Neural cell (in vitro differentiated cells): Measurements from ENCODE around the gene GDA. TPM values are rescaled to one million over a fixed set of nuclear protein-coding genes. Genes with fewer than 3 reads are reported as not detected.
"Not testable (repeated sequence)": the region's sequence is repeated elsewhere in the genome, so short reads cannot be mapped to it uniquely, and the experiment has no call there.

ENCODE experiments used
- H2AFZ ChIP-seq: fragments of 200-600, 300-800 bp; sonication (generic), shearing (Covaris generic); 2 replicates; pipeline ENCODE4 v1.6.0; 2014; ENCODE audit warnings: low read depth, mild to moderate bottlenecking, antibody characterized with exemption, low read length, moderate library complexity
- H3F3A ChIP-seq: fragments of 200-600 bp; shearing (Covaris generic); 2 replicates; pipeline ENCODE4 v1.6.1; 2016; ENCODE audit warnings: mild to moderate bottlenecking, moderate library complexity, mixed read lengths, antibody characterized with exemption, low read length; ENCODE audit not compliant: insufficient read depth, poor library complexity, severe bottlenecking
- H3K27ac ChIP-seq: fragments of 200-600, 300-800 bp; sonication (generic), shearing (Covaris generic); 2 replicates; pipeline ENCODE4 v1.5.1; 2014; ENCODE audit warnings: mild to moderate bottlenecking, low read length, moderate library complexity
- H3K27me3 ChIP-seq: fragments of 300-800, 200-600 bp; sonication (generic), shearing (Covaris generic); 2 replicates; pipeline ENCODE4 v1.6.0; 2014; ENCODE audit warnings: mild to moderate bottlenecking, low read depth, low read length, moderate library complexity; ENCODE audit not compliant: insufficient read depth
- H3K36me3 ChIP-seq: fragments of 300-800, 200-600 bp; sonication (generic), shearing (Covaris generic); 2 replicates; pipeline ENCODE4 v1.5.1; 2014; ENCODE audit warnings: mild to moderate bottlenecking, antibody characterized with exemption, low read length, moderate library complexity; ENCODE audit not compliant: insufficient read depth
- H3K4me2 ChIP-seq: fragments of 300-800, 200-600 bp; sonication (generic), shearing (Covaris generic); 2 replicates; pipeline ENCODE4 v1.6.0; 2014; ENCODE audit warnings: mild to moderate bottlenecking, low read length
- H3K4me3 ChIP-seq: fragments of 300-800, 200-600 bp; sonication (generic), shearing (Covaris generic); 2 replicates; pipeline ENCODE4 v1.5.1; 2014; ENCODE audit warnings: mild to moderate bottlenecking, low read length, moderate library complexity
- H3K79me2 ChIP-seq: fragments of 200-600 bp; shearing (Covaris generic); replicated peaks from 2 replicates; pipeline ENCODE4 v1.6.0; 2014; ENCODE audit warnings: mild to moderate bottlenecking, low read length, moderate library complexity; ENCODE audit not compliant: insufficient read depth
- H3K9ac ChIP-seq: fragments of 300-800, 200-600 bp; sonication (generic), shearing (Covaris generic); 2 replicates; pipeline ENCODE4 v1.6.1; 2016; ENCODE audit warnings: mild to moderate bottlenecking, low read length, mixed read lengths
- H3K9me2 ChIP-seq: fragments of 200-600 bp; shearing (Covaris generic); 2 replicates; pipeline ENCODE4 v1.6.1; 2016; ENCODE audit warnings: mild to moderate bottlenecking, low read length, mixed read lengths; ENCODE audit not compliant: insufficient read depth
- H3K9me3 ChIP-seq: fragments of 200-600, 300-800 bp; sonication (generic), shearing (Covaris generic); 2 replicates; pipeline ENCODE4 v1.6.1; 2016; ENCODE audit warnings: mild to moderate bottlenecking, mixed run types, low read length, moderate library complexity, mixed read lengths
- H4K20me1 ChIP-seq: fragments of 200-600 bp; shearing (Covaris generic); 2 replicates; pipeline ENCODE4 v1.6.1; 2016; ENCODE audit warnings: mild to moderate bottlenecking, mixed run types; ENCODE audit not compliant: insufficient read depth
- CTCF ChIP-seq: fragments of 450-650 bp; IDR thresholded peaks from 2 replicates; pipeline ENCODE4 v1.5.1; 2014; ENCODE audit warnings: antibody characterized with exemption, mild to moderate bottlenecking, moderate library complexity; ENCODE audit not compliant: poor library complexity, severe bottlenecking
- EP300 ChIP-seq: fragments of 450-650 bp; conservative IDR thresholded peaks from 2 replicates; pipeline ENCODE4 v1.6.1; 2014; ENCODE audit warnings: antibody characterized with exemption, mild to moderate bottlenecking, moderate library complexity; ENCODE audit not compliant: poor library complexity, severe bottlenecking
- MXI1 ChIP-seq: fragments of 450-650 bp; conservative IDR thresholded peaks from 2 replicates; pipeline ENCODE4 v1.6.1; 2014; ENCODE audit warnings: antibody characterized with exemption, mild to moderate bottlenecking; ENCODE audit not compliant: poor library complexity, severe bottlenecking
- POLR2AphosphoS5 ChIP-seq: IDR thresholded peaks from 2 replicates; pipeline ENCODE4 v1.6.1; 2012
- REST ChIP-seq: IDR thresholded peaks from 2 replicates; pipeline ENCODE4 v1.6.1; 2012; ENCODE audit warnings: borderline replicate concordance
- SMC3 ChIP-seq: fragments of 450-650 bp; conservative IDR thresholded peaks from 2 replicates; pipeline ENCODE4 v1.6.1; 2014; ENCODE audit warnings: antibody characterized with exemption, mild to moderate bottlenecking, moderate library complexity; ENCODE audit not compliant: poor library complexity
- TAF1 ChIP-seq: IDR thresholded peaks from 2 replicates; pipeline ENCODE4 v1.6.1; 2012; ENCODE audit warnings: low read depth
- polyA plus RNA-seq: library from polyadenylated mRNA; depleted of rRNA; stranded (reverse); fragments of >200 nt; gene quantifications from 2 replicates; pipeline ENCODE4 v1.2.3, GENCODE V29; 2014

GDA gene
- polyA plus RNA-seq, 1 donor from 2014 or later, result 0.26 TPM

GRCh38 chr9:72280913-72281500 is 131.8 kb downstream of the GDA start (continued):
- TF ChIP-seq REST, result no peak

GRCh38 chr9:72289401-72289800 is 140.2 kb downstream of the GDA start:
- Histone ChIP-seq H3K79me2 (no peaks in the 10 kb centered on the region), H4K20me1 (no peaks in the 10 kb centered on the region), H3K27me3 (no peaks in the 10 kb centered on the region), H3K27ac (no peak overlapping the region), H3F3A (no peaks in the 10 kb centered on the region), H3K9ac (no peak overlapping the region), H3K36me3 (no peaks in the 10 kb centered on the region), H3K9me2 (no peaks in the 10 kb centered on the region), H3K4me2 (no peak overlapping the region), H3K4me3 (no peak overlapping the region), H3K9me3 (no peaks in the 10 kb centered on the region), H2AFZ (no peak overlapping the region)
- TF ChIP-seq TAF1 (no peak), POLR2AphosphoS5 (no peak), SMC3 (no peak), CTCF (no peak)

- Histone ChIP-seq H2AFZ (no peak overlapping the region), H3K9me3 (no peaks in the 10 kb centered on the region), H3K79me2 (no peaks in the 10 kb centered on the region), H3K9ac (no peak overlapping the region), H3K9me2 (no peaks in the 10 kb centered on the region), H3K36me3 (no peaks in the 10 kb centered on the region), H3K4me3 (no peak overlapping the region), H4K20me1 (no peaks in the 10 kb centered on the region), H3K27me3 (no peaks in the 10 kb centered on the region), H3K27ac (no peak overlapping the region), H3K4me2 (no peak overlapping the region), H3F3A (no peaks in the 10 kb centered on the region)
- TF ChIP-seq POLR2AphosphoS5 (no peak), MXI1 (no peak), TAF1 (no peak), EP300 (no peak)
Observed at GRCh38 chr9:72290311-72290710, 141.1 kb downstream of the GDA start.

- H3K9ac ChIP-seq, H3F3A ChIP-seq, H3K79me2 ChIP-seq, H3K4me2 ChIP-seq, H3K27me3 ChIP-seq, H3K4me3 ChIP-seq, H4K20me1 ChIP-seq, H2AFZ ChIP-seq, H3K9me3 ChIP-seq, H3K27ac ChIP-seq, H3K36me3 ChIP-seq, H3K9me2 ChIP-seq: not testable (repeated sequence)
Observed at GRCh38 chr9:72291576-72291975, 142.3 kb downstream of the GDA start.
